GM12873 (cell line): Measurements from ENCODE around the gene ATG16L1.

Experiments
- TF ChIP-seq, protein P1 (sequence below): IDR thresholded peaks from 2 replicates; pipeline ENCODE4 v1.5.1; 2012; ENCODE audit warnings: low read depth, mild to moderate bottlenecking, moderate library complexity, low read length, control low read depth; ENCODE audit not compliant: insufficient read depth; ENCODE audit errors: missing control alignments

Gene ATG16L1

DNA sequence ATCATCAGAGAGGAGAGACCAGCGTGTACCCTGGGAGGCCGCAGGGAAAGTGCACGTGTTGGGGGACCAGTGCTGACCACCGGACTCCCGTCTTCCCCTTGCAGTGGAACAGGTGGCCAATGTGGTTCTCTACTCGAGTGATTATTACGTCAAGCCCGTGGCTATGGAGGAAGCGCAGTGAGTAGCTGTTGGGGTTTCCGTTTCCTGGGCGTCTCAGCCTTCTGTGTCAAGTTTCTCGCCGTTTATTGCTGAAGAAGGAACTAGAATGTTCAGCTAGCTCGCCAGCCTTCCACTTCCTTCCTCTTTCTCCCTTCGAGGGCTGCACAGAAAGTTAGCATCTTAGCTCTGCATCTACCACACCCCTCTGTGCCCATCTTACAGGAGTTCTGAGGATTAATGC, 80.1 kb downstream of the ATG16L1 start:
- TF ChIP-seq, protein P1, sequence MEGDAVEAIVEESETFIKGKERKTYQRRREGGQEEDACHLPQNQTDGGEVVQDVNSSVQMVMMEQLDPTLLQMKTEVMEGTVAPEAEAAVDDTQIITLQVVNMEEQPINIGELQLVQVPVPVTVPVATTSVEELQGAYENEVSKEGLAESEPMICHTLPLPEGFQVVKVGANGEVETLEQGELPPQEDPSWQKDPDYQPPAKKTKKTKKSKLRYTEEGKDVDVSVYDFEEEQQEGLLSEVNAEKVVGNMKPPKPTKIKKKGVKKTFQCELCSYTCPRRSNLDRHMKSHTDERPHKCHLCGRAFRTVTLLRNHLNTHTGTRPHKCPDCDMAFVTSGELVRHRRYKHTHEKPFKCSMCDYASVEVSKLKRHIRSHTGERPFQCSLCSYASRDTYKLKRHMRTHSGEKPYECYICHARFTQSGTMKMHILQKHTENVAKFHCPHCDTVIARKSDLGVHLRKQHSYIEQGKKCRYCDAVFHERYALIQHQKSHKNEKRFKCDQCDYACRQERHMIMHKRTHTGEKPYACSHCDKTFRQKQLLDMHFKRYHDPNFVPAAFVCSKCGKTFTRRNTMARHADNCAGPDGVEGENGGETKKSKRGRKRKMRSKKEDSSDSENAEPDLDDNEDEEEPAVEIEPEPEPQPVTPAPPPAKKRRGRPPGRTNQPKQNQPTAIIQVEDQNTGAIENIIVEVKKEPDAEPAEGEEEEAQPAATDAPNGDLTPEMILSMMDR = no peak

- TF ChIP-seq, protein P1 = no peak
Observed at GRCh38 chr2:233332125-233332524, 80.7 kb downstream of the ATG16L1 start.

GRCh38 chr2:233334915-233335314, 83.4 kb downstream of the ATG16L1 start:
- TF ChIP-seq, protein P1 = no peak

DNA sequence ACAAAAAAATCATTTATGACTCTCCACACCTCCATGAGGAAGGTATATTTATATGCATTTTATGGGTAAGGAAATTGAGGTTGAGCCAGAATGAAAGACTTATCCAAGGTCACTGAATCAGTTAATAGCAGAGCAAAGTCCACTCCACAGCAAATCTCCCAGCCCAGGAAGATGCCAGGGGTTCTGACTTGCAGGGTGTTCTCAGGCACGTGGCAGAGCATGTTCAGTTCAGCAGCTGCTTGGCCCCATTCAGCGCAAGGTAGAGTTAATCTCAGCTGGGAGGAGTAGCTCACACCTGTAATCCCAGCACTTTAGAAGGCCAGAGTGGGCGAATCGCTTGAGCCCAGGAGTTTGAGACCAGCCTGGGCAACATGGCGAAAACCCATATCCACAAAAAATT, 85.1 kb downstream of the ATG16L1 start:
- TF ChIP-seq, protein P1 = no peak

- TF ChIP-seq, protein P1 = no peak
Observed at GRCh38 chr2:233338046-233338445, 86.6 kb downstream of the ATG16L1 start.

GRCh38 chr2:233338812-233339368, 87.4 kb downstream of the ATG16L1 start:
- TF ChIP-seq, protein P1 = no peak

DNA sequence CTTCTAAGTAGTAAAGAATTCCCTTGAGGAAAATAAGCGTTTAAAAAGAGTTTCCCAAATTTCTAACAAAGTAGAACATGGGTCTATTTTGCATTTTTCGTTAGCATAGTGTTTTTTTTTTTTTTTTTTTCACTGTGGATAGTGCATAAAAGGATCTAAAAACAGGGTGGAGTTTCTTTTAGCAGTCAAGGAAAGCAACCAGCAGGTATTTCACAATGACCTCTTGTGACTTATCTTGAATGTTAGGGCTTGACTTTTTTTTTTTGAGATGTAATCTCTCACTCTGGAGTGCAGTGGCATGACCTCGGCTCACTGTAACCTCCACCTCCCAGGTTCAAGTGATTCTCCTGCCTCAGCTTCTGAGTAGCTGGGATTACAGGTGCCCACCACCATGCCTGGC, 88.0 kb downstream of the ATG16L1 start:
- TF ChIP-seq, protein P1 = no peak
